Amniotic epithelial cell (primary cell): Measurements from ENCODE around the gene LRRC47.

Source experiments
- DNase-seq: peaks from one replicate; pipeline ENCODE4 v3.0.0-alpha.2; 2010; ENCODE audit warnings: low read depth

LRRC47 gene

DNA sequence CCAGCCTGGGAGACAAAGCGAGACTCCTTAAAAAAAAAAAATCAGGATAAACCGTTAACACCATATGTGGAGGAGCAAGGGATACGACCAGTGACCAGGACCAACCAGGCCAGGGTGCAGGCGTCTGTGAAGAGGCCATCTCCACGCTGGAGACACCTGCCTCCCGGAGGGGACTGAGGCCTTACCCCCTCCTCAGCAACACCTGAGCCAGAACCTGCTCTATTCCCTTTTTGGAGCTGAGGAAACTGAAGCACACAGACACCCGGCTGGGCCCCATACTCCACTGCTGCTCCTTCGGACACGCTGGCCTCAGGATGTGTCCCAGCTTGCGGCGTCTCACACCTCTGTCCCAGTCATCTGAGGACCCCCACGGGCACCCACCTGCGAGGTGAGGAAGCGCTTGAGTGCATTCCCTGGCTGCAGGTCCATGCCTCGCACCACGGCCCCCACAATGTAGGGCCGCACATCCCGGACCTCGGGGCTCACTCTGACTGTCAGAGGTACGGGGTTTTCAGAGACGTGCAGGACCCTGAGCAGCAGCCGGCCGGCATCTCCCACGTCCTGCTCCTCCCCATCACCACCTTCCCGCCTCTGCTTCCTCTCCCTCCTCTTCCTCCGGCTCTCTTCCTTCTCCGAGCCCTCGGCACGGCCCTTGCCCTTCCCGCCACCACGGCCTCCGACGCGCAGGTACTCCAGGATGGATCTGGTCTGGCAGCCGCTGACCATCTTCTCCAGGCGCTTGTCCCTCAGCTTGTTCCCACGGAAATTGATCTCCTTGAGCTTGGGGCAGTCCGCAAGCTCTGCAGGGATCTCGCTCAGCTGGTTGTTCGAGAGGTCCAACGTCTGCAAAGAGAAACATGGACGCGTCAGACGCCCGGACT, 9.6 kb downstream of the LRRC47 start:
- no peak for DNase-seq

DNA sequence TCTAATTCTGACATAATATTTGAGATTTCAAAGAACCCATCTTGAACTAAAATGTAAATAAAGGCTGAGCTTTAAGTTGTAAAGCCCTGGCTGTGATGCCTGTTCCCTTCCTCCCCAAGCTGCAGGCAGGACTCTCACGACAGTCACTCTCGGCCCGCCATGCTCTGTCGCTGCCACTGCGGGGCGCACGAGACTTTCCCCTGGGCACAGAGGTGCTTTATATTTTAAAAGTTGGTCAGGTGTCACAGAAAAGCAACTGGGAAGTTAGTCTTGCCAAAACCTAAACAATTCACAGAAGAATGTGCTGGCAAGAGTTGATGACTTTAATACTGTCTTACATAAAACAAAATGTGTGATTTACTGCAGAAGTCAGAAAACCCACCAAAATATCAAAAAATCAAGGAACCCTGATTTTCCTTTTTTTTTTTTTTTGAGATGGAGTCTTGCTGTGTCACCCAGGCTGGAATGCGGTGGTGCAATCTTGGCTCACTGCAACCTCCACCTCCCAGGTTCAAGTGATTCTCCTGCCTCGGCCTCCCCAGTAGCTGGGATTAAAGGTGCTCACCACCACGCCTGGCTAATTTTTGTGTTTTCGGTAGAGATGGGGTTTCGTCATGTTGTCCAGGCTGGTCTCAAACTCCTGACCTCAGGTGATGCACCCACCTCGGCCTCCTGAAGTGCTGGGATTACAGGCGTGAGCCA, 10.7 kb downstream of the LRRC47 start:
- no peak for DNase-seq

DNA sequence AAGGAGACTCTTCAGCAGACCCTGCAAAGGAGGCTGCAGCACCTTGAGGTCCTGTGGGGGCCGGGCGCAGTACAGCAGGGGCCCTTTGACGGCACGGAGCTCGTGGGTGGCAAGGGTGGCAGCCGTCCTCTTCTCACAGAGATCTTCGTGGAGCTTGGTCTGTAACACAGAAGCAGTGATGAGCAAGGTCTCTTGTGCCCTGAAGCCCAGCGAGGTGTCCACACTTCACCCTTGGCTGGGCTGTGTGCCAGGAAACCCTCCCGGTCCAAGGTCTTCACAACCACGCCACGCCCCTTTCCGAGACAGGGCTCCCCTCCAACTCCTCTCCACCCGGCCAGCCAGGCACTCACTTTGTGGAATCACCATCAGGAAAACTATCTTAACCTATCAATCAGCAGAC, 11.3 kb downstream of the LRRC47 start:
- peak; percentile 37 for DNase-seq

DNA sequence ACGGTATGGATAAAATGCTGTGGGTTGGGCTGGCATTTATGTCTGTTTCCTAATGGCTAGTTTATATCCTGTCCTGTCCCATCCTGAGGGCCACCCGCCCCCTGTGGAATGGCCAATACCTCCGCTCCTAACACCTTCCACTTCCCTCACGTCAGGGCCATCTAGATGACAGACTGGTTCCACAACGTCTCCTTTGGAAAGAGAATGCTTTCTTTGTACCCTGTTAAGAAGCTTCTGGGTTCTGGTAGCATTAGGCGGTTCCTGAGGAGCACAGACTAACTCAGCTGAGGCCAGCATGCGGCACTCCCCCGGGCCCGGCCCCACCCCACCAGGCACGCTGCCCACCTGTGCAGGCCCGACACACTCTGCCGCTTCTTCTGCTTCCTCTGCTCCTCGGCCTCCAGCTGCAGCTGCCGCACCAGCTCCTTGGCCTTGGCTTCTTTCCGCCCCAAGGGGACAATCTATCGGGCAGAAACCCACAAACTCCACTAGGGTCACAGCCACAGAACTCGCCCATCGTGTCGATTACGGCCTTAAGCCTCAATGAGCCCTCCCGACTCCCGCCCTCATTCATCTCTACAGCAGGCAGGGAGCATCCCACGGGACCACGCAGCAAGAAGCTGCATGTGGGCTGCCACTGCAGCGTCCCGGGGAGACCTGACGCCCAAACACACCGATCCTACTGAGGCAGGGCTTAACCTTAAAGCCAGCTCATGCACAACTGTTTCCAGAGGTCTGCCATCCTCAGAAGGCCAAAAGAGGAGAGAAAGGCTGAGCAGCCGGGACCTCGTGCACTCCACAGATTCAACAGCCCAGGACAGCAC, 12.4 kb downstream of the LRRC47 start:
- no peak for DNase-seq

DNA sequence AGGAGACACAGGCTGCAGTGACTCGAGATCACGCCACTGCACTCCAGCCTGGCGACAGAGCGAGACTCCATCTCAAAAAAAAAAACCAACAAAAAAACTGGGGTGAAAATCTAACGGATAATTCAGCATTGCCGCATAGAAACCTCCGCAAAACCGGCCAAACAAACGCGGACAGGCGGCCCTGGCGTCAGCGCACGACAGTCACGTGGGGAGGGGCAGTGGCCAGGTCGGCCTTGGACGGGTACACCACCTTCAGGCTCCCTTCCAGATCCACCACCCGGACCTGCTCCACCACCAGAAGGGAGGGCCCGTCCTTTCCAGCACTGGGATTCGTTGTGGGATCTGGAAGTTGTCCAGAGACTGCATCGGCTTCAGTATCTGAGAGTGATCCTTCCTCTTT, 15.4 kb downstream of the LRRC47 start:
- no peak for DNase-seq

DNA sequence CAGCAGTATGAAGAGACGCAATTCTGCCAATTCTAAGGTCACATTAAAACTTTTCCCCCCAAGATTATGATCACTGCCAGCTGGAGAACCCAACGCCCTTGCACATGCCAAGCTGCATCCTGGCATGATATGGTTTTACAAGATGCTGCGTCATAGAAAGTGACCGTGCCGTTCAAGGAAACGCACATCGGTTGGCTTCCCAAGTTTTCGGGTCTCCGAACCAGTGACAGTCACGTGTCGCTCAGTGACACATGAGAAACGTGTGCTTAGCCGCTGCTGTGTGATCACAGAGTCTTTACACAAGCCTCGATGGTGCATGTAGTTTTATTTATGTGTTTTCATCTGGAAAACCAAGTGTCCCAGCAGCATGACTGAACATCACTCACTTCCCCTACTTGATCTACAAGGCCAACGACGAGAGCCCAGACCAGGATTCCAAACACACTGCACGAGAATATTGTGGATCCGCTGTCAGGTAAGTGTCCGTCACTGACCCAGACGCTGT, 16.3 kb downstream of the LRRC47 start:
- DNase-seq = no peak

DNA sequence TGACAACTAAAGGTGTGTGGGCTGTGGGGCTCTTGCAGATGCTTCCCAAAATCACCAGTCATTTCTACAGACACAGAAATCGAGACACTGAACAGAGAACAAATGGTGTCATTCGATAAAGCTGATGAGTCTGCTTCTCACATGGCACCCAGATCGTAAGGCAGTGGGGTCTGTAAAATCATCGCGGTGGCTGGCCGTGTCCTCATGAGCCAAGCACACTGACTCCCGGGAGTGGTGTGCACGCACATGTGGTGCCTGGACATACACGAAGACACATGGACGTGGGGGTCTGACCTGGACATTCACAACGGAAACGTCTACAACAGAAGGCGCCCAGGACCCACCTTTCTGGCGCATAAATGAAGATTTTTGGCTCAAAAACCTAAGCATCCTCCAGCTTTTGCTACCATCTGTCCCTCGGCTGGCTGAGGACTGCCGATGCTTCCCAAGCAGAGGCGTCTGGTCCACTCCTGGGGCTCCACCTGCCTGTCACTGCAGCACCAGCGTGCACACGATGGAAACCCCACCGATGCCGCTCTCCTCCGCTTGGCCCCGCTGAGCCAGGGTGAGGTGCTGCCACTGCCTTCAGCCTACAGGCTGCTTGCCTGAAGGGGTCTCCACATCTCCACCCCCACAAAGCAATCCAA, 16.9 kb downstream of the LRRC47 start:
- DNase-seq = no peak

DNA sequence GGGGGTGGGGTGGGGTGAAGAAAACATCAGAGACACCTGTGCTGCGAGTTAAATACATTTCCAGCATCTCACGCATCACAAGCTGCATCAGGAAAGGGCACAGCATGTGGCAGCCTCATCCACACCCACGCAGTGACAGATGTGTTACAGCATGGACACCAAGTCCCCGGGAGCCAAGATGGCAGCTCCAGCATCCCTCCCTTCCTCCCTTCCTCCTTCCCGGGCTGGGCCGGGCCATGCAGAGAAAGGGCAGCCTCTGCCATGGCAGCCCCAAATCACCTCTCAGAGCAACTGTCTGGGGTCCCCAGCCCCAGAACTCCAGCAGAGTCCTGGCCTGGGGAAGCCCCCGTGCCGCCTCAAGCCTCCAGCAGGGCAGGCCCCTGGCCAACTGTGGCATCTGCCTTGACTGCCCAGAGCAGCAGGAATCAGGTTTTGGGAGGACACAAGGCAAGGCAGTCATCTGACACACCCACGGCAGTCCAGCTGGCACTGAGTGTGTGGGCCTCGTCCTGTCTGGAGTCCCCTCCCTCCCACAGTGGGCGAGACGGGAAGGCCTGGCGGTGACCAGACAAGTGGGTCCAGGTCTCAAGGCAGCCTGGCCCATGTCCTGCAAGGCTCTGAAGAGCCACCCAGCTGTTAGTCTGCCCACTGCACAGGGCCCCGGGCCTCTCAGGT, 17.6 kb downstream of the LRRC47 start:
- no peak for DNase-seq

DNA sequence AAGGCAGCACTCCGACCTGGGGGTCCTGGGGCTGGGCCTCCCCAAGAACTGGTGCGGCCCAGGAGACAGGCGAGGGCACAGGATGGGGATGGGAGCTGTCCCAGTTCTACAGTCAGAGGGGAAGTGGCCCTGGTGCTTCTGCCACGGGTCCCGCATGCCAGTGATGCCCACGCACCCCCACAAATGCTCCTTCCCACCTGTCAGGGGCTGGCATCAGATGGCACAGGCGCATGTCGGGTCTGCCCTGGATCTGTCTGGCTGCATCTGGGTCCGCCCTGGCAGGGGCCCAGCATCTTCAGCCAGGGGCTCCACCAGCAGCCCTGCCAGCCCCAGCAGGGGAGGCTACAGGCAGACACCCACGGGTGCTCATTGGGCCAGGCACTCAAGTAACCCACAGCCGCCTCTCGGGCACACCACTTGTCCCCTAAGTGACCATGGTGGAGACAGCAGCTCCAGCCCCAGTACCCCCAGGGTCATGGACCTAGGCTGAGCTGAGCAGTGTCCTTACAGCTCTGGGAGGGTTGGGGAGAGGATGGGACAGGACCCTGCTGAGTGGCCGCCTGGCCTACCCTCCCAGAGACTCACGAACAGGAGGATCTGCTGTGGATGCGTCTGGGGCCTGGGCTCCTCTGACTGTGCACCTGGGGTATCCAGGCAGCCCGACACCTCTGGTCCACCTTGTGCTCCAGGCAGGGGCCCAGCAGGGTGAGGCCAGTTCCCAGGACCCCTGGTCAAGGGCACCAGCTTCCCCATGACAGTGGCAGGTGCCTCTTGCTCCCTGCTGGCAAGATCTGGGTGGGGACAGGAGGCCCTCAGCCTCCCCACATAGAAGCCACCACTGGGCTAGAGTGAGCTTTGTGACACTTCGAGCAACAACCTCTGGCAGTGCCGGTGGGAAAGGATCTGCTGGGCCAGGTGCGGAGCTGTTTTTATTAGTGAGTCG, 18.4 kb downstream of the LRRC47 start:
- no peak for DNase-seq

DNA sequence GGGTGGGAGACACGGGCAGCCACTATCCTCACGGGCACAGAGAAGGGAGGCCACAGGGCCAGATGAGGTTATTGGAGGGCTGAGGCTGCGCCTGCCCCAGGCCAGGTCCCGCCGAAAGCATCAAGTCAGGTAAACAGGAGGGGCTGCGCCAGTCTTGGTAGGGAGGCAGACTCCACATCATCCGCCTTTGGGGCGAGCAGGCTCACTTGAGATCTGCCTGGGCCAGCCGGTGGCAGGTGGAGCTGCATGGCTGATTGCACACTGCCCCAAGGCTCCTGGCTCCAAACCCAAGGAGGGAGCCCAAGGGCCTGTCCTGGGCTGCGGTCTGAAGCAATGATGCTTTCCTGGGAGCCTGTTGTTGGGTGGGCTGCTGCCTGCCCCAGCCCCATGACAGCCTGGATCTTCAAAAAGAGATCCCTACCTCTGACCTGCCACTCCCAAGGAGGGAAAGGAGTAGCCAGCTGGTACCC, 19.2 kb downstream of the LRRC47 start:
- DNase-seq = no peak

DNA sequence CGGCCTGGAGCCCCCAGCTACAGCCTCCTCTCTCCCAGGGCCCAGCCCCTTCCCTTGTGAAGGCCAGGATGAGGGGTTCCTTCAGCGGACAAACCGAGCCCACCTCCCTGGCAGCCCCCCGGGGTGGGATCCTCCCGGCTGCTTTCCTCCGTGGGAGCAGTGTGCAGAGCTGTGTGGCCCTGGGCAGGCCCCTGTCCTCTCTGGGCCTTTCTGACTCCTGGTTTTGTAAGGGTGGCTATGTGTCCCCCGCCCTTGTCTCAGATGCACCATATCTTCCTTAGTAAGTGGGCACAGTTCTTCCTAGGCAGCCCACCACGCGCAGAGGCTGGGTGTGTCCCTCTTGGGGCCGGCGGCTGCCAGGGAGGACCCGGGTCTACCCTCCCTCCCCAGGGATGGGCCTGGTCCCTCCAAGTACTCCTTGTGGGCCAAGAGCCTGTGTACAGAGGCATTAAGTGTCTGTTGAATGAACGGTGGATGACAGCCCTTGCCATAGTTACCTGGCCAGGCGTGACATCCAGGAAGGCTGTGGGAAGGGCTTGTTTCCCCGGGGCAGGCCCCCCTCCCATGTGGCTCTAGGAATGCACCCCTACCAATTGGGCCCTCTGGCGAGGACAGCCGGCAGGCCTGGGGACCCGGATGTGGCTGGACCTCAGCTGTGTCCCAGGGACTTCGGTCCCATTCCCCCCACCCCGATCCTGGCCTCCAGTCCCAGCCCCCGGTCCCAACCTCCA, 19.9 kb downstream of the LRRC47 start:
- no peak for DNase-seq

DNA sequence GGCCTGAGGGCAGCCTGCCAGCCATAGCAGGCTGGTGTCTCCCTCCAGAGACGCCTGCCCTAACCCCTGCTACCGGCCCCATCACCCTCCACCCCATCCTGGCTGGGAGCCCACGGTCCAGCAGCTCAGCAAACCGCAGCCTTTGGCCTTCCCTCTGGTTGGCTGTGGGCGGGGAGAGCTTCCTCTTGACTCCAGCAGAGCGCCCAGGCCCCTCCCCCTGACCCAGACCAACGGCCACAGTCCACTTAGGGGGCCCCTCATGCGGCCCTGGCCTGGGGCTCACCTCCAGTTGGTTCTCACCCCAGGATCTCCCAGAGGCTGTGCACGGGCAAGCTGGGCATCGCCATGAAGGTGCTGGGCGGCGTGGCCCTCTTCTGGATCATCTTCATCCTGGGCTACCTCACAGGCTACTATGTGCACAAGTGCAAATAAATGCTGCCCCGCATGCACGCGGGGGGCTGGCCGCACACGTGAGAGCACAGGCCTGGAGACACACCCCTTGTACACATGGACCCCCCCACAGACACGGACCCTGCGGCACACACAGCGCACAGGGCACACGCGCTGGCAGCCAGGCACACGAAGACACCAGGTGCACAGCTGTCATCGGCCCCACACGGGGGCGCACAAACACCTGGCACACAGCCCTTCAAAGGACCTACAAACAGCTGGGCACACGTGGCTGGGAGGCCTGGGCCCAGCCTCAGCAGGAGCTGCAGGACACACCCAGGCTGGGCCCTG, 20.6 kb downstream of the LRRC47 start:
- DNase-seq = peak; percentile 86

DNA sequence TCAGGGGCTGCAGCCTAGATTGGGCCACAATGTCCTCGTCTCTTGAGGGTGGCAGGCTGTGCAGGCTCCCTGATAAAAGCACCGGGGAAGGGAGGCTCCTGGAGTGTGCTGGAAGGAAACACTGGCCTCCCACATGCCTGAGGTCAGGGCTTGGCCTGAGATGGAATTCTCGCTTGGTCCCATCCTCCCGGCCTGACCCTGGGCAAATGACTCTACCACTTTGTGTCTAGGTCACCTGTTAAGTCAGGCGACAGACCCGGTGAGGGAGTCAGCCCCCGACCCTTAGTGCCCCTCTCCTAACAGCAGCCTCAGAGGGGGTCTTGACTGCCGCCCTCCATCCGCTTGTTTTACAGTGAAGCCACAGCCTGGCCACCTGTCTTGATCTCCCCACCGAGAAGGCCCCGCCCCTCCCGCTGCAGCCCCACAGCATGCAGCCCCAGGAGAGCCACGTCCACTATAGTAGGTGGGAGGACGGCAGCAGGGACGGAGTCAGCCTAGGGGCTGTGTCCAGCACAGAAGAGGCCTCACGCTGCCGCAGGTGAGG, 21.3 kb downstream of the LRRC47 start:
- peak; percentile 75 for DNase-seq

DNA sequence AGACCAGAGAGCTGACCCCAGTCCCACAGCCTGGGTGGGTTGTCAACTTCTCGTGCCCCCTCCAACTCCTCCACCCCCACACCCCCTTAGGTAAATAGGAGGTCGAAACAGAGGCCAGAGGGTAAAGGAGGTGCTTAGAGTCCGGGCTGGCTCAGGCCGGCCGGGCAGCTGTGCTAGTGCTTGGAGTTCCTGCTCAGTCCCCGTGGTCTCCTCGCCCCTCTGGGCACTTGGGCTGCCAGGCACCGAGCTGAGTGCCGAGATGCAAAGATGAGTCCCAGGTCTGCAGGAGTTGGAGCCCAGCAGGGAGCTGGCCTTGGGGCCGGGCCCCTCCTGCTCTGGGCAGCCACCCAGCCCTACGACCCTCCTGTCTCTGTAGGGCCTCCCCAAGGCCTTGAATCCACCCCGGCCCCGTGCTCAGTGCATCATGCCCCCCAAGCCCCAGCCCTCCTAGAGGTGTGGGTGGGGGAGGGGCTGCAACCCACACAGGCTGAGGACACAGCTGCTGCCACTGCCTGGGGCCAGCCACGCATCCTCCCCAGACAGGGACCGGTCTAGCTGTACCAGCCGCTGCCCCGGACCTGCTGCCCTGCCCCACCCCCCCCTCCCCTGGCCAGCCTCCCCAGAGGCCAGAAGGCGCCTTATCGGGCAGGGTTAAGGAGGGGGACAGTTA, 21.9 kb downstream of the LRRC47 start:
- no peak for DNase-seq

DNA sequence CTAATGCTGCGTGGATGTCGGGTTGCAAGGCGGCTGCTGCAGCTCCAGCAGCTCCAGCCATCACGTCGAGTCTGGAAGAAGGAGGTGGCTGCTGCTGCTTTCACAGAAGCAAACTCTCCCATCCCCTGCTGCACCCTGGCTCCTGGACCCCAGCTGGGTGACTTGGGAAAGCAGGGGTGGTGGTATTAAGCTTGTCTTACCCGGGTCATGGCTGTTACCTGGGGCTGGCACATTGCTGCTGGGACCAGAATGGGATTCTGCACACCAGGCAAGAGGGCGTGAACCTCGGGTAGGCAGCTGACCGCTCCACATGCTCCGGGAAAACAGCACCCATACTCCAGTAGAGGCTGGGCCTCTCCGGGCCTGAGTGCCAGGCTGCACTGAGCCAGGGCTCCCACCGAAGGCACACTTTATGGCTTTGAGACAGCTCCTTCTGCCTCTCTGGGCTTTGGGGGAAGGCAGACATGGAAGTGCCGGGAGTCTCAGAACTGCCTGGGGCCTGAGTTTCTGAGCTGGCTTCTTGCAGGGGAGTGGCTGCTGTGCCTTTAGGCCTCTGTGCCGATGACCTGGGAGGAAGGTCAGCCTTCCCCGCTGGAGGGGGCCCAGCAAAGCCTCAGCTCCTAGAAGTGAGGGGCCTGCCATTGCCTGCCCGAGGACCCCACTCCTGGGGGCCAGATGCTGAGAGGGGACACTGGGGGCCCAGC, 22.6 kb downstream of the LRRC47 start:
- no peak for DNase-seq

DNA sequence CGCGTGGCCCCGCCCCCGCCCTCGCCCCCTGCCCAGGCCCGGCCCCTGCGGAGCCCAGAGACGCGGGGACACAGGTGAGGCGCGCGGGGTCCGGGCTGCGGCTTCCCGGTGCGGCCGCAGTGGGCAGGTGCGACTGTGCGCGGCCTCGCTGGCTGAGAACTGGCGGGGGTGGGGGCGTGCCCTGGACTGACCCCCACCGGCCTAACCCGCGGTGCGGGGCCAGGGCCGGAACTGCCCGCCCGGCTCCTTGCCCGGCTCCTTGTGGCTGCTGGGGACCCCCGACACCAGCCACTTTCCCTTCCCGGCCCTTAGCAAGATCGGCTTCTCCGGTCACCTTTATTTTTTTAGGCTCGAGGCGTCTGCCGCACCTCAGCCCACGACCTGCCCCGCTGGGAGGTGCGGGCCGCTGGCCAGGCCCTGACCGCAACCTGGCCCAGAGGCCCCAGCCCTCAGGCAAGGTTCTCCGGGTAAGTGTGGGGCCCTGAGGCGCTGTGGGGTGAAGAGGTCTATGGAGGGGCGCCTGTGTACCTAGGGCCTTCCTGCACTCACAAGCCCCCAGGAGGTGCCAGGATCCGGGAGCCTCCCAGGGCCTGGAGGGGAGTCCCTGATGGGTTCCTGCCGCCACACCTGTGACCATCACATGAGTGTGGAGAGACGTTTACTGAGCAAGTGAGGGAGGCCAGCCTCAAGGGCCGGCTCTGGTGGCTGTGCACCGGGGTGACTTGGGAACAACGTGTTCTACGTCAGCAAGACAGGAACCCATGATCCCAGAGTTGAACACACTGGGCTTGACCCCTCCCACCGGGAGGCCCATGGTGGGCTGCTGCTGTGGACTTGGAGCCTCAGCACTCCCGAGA, 23.4 kb downstream of the LRRC47 start, which contains the start of gene SMIM1:
Gene SMIM1 (plus strand): TSS at position 35 of the 857 bp plus-strand sequence. CDS start 2,625 bp downstream, outside the sequence.
- DNase-seq = no peak
